ENCODE measurements around the gene IL32.

IL32 gene

GRCh38 chr16:3020604-3021448, 44.6 kb upstream of the IL32 start:
- peak; percentile 94 for DNase-seq (ENCODE audit: low spot score)
- TF ChIP-seq, protein P1, sequence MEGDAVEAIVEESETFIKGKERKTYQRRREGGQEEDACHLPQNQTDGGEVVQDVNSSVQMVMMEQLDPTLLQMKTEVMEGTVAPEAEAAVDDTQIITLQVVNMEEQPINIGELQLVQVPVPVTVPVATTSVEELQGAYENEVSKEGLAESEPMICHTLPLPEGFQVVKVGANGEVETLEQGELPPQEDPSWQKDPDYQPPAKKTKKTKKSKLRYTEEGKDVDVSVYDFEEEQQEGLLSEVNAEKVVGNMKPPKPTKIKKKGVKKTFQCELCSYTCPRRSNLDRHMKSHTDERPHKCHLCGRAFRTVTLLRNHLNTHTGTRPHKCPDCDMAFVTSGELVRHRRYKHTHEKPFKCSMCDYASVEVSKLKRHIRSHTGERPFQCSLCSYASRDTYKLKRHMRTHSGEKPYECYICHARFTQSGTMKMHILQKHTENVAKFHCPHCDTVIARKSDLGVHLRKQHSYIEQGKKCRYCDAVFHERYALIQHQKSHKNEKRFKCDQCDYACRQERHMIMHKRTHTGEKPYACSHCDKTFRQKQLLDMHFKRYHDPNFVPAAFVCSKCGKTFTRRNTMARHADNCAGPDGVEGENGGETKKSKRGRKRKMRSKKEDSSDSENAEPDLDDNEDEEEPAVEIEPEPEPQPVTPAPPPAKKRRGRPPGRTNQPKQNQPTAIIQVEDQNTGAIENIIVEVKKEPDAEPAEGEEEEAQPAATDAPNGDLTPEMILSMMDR (IDR thresholded peaks at IDR 0.05), result no peak

GRCh38 chr16:3021449-3022207, 43.8 kb upstream of the IL32 start:
- peak; percentile 85 for DNase-seq (ENCODE audit: low spot score)
- Histone ChIP-seq H3K4me3 (peak overlapping the region; percentile 97), H3K27ac (peak overlapping the region; percentile 96 to 100)
- TF ChIP-seq, protein P1 (IDR thresholded peaks at IDR 0.05), result no peak

More at GRCh38 chr16:3020604-3021448, 44.6 kb upstream of the IL32 start:
- Histone ChIP-seq H3K27ac (peak overlapping the region; percentile 96 to 100), H3K4me3 (peak overlapping the region; percentile 97)

- TF ChIP-seq, protein P1 (IDR thresholded peaks at IDR 0.05), result no peak
- Histone ChIP-seq H3K27ac (peak overlapping the region; percentile 96 to 100), H3K4me3 (peak overlapping the region; percentile 97)
- peak; percentile 96 for DNase-seq (ENCODE audit: low spot score)
These were observed 43.2 kb upstream of the IL32 start for GRCh38 chr16:3022208-3022683.

GRCh38 chr16:3022684-3023414, 42.6 kb upstream of the IL32 start:
- Histone ChIP-seq H3K4me3 (peak overlapping the region; percentile 97), H3K27ac (peak overlapping the region; percentile 96 to 100)
- DNase-seq (ENCODE audit: low spot score), result peak; percentile 89
- TF ChIP-seq, protein P1 (IDR thresholded peaks at IDR 0.05), result no peak

GRCh38 chr16:3023415-3023668, 42.1 kb upstream of the IL32 start:
- TF ChIP-seq, protein P1 (IDR thresholded peaks at IDR 0.05), result no peak
- peak; percentile 84 for DNase-seq (ENCODE audit: low spot score)
- Histone ChIP-seq H3K27ac (peak overlapping the region; percentile 96 to 100), H3K4me3 (peak overlapping the region; percentile 97)

DNA sequence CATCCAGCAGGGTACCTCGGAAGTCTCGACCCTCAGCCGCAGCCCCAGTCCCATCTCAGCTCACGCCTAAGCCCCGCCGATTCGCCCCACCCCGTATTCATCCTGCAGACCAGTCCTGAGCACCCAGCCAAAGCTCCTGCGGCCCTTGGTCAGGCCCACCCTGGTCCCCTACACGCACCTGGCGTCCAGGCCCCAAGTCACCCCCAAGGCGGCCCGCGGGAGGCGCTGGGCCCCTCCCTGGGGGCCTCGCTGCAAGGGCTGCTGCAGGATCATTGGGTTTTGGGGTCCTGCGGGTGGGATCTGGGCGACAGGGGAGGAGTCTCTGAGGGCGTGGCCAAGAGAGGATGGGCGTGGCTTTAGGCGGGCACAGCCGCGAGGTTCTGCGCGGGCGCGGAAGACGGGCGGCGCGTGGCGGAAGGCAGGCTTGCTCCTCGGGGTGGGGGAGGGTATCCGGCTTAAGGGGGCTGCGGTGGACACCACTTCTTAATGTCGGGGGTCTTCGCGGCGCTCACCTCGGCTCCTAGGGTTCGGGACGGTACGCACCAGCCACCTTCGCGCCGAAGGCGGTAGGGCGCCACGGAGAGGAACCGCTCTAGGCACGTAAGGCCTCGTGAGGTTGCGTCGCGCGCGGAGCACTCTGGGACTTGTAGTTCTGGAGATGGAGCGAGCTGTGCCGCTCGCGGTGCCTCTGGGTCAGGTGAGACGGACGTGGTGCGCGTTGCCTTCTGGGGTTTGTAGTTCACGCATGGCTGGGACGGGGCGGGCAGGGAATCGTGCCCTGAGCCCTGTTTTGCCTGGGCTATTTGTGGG, 41.6 kb upstream of the IL32 start, which contains the start of the genes HCFC1R1 and THOC6:
HCFC1R1 (minus strand) TSS at position 274 of the 810 bp plus-strand sequence; CDS start at position 273, 1 bp downstream.
THOC6 (plus strand) TSS at position 367 of the 810 bp plus-strand sequence; CDS start at position 659, 292 bp downstream.
- H3K4me3 ChIP-seq, result peak within 1 kb of the TSS; percentile 97

More for the DNA sequence above, 41.6 kb upstream of the IL32 start, which contains the start of the genes HCFC1R1 and THOC6:
- TF ChIP-seq, protein P1 (IDR thresholded peaks at IDR 0.05), result no peak
- H3K27ac ChIP-seq, result peak within 1 kb of the TSS; percentile 96 to 100
- DNase-seq (ENCODE audit: low spot score), result peak; percentile 98
